COR-L47 (cell line): ENCODE results near the gene TMEM126B.
A peak's percentile ranks its signal among the peaks of the same experiment; 100 is the strongest.
"Not testable (repeated sequence)": the region's sequence is repeated elsewhere in the genome, so short reads cannot be mapped to it uniquely, and the experiment has no call there.

Source experiments
- DNase-seq: peaks from one replicate; lab custom pipeline; 2025; lab: John Stamatoyannopoulos, UW

The TMEM126B gene

GRCh38 chr11:85627998-85628770 lies at the start of gene TMEM126B:
Gene TMEM126B, plus strand, starts transcription at chr11:85628593. Its CDS starts 15 bp downstream, at chr11:85628608.
- peak; percentile 98 for DNase-seq

GRCh38 chr11:85582111-85582510 lies 46.3 kb upstream of the TMEM126B start:
- DNase-seq, result no peak

GRCh38 chr11:85589373-85589772 lies 39.0 kb upstream of the TMEM126B start:
- no peak for DNase-seq

GRCh38 chr11:85590848-85591483 lies 37.4 kb upstream of the TMEM126B start:
- DNase-seq, result peak; percentile 36

GRCh38 chr11:85595285-85595884 lies 33.0 kb upstream of the TMEM126B start:
- DNase-seq, result peak; percentile 31

GRCh38 chr11:85596886-85597285 lies 31.5 kb upstream of the TMEM126B start:
- DNase-seq, result no peak

GRCh38 chr11:85599083-85599482 lies 29.3 kb upstream of the TMEM126B start:
- no peak for DNase-seq

- DNase-seq, result no peak
These were observed 25.7 kb upstream of the TMEM126B start for GRCh38 chr11:85602526-85603213.

- DNase-seq, result no peak
These were observed 25.2 kb upstream of the TMEM126B start for GRCh38 chr11:85603220-85603619.

- DNase-seq, result not testable (repeated sequence)
These were observed 22.2 kb upstream of the TMEM126B start for GRCh38 chr11:85606237-85606636.

GRCh38 chr11:85608621-85609020 lies 19.8 kb upstream of the TMEM126B start:
- DNase-seq, result not testable (repeated sequence)

- not testable (repeated sequence) for DNase-seq
These were observed 19.1 kb upstream of the TMEM126B start for GRCh38 chr11:85609286-85609685.

- not testable (repeated sequence) for DNase-seq
These were observed 16.8 kb upstream of the TMEM126B start for GRCh38 chr11:85611643-85612042.

GRCh38 chr11:85619499-85619898 lies 8.9 kb upstream of the TMEM126B start:
- no peak for DNase-seq

GRCh38 chr11:85620256-85620655 lies 8.1 kb upstream of the TMEM126B start:
- no peak for DNase-seq

GRCh38 chr11:85626496-85626895 lies 1.9 kb upstream of the TMEM126B start:
- no peak for DNase-seq

GRCh38 chr11:85627332-85627997 lies 928 bp upstream of the TMEM126B start, which contains the start of gene DLG2:
Gene DLG2, minus strand, starts transcription at chr11:85627344.
- peak; percentile 5 for DNase-seq

GRCh38 chr11:85628771-85629341 lies 463 bp downstream of the TMEM126B start:
- no peak for DNase-seq

GRCh38 chr11:85634747-85635146 lies 6.4 kb downstream of the TMEM126B start:
- DNase-seq, result no peak

GRCh38 chr11:85643191-85643614 lies 14.8 kb downstream of the TMEM126B start:
- DNase-seq, result no peak

- no peak for DNase-seq
These were observed 18.7 kb downstream of the TMEM126B start for GRCh38 chr11:85647078-85647477.
